HEK293 (cell line): ENCODE results near the gene GNB1L.

Source experiments
- CTCF ChIP-seq: fragments of 450-650 bp; formaldehyde crosslinking; IDR thresholded peaks from 2 replicates; pipeline ENCODE4 v1.5.1; 2016; ENCODE audit warnings: missing biosample characterization, missing genetic modification characterization
- SCRT1 ChIP-seq: fragments of 450-650 bp; formaldehyde crosslinking; IDR thresholded peaks from 2 replicates; pipeline ENCODE4 v1.5.1; 2016; ENCODE audit warnings: missing biosample characterization, missing genetic modification characterization, borderline replicate concordance

GRCh38 chr22:19769393-19769715 is 85.3 kb downstream of the GNB1L start:
- no peak for TF ChIP-seq SCRT1
- no peak for TF ChIP-seq CTCF (tag by site-specific recombination)
